GM12892 (cell line): ENCODE measurements around the gene TMEM38A.

Experiments used
- POLR2A ChIP-seq: IDR thresholded peaks from 2 replicates; pipeline ENCODE4 v1.6.1; 2011; ENCODE audit warnings: low read depth, low read length, control low read depth
- POLR2AphosphoS5 ChIP-seq: IDR thresholded peaks from 2 replicates; pipeline ENCODE4 v1.6.1; 2011; ENCODE audit warnings: low read depth, low read length, control low read depth

DNA sequence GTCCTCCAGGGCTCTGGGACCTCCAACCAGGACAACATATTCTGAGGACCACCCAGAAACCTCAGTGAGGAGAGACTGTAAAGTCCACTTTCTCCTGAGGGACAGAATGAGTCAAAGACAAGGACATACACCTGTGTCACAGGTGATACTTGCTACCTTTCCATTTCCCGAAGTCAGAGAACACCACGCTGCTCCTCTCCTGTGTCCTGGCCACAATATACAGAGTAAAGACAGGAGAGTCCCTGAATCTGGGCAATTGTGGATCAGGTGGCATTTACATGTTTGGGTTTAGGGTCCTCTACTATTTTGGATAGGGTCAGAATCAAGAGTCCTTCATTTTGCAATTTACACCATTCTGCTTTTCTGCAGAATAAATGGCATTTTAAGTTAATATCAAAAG, 37.9 kb upstream of the TMEM38A start:
- no peak for TF ChIP-seq POLR2A
- no peak for TF ChIP-seq POLR2AphosphoS5
